Measurements from ENCODE around the gene NEK10.
A peak's percentile ranks its signal among the peaks of the same experiment; 100 is the strongest.
"Not testable (repeated sequence)": the region's sequence is repeated elsewhere in the genome, so short reads cannot be mapped to it uniquely, and the experiment has no call there.

The NEK10 gene

GRCh38 chr3:27368831-27369607, at the start of gene NEK10:
NEK10 (minus strand) TSS chr3:27369383; CDS start chr3:27352882, 16,501 bp downstream.
- no peak for FAIRE-seq
- peak; percentile 33 for DNase-seq (ENCODE audit: low spot score)

- DNase-seq (ENCODE audit: low spot score) (no peak), FAIRE-seq (no peak)
Measured at GRCh38 chr3:27415202-27415601, 46.0 kb upstream of the NEK10 start.

- no peak for FAIRE-seq
- no peak for DNase-seq (ENCODE audit: low spot score)
Measured at GRCh38 chr3:27392950-27393679, 23.9 kb upstream of the NEK10 start.

- not testable (repeated sequence) for FAIRE-seq; DNase-seq (ENCODE audit: low spot score)
Measured at GRCh38 chr3:27392414-27392813, 23.2 kb upstream of the NEK10 start.

GRCh38 chr3:27391796-27392195, 22.6 kb upstream of the NEK10 start:
- FAIRE-seq (no peak), DNase-seq (ENCODE audit: low spot score) (no peak)

GRCh38 chr3:27387625-27388024, 18.4 kb upstream of the NEK10 start:
- no peak for DNase-seq (ENCODE audit: low spot score)
- FAIRE-seq = no peak

GRCh38 chr3:27385504-27385903, 16.3 kb upstream of the NEK10 start:
- FAIRE-seq = no peak
- DNase-seq (ENCODE audit: low spot score) = no peak

GRCh38 chr3:27384191-27384590, 15.0 kb upstream of the NEK10 start:
- FAIRE-seq = no peak
- DNase-seq (ENCODE audit: low spot score) = no peak

- FAIRE-seq (no peak), DNase-seq (ENCODE audit: low spot score) (no peak)
Measured at GRCh38 chr3:27380433-27381357, 11.5 kb upstream of the NEK10 start.

GRCh38 chr3:27378331-27378730, 9.1 kb upstream of the NEK10 start:
- DNase-seq (ENCODE audit: low spot score) (no peak), FAIRE-seq (no peak)

- DNase-seq (ENCODE audit: low spot score) (no peak), FAIRE-seq (no peak)
Measured at GRCh38 chr3:27376109-27376772, 7.1 kb upstream of the NEK10 start.

GRCh38 chr3:27366062-27366591, 3.1 kb downstream of the NEK10 start:
- no peak for FAIRE-seq

GRCh38 chr3:27360113-27361078, 8.8 kb downstream of the NEK10 start:
- FAIRE-seq (no peak), DNase-seq (ENCODE audit: low spot score) (no peak)

More at GRCh38 chr3:27366062-27366591, 3.1 kb downstream of the NEK10 start:
- no peak for DNase-seq (ENCODE audit: low spot score)

- FAIRE-seq (no peak), DNase-seq (ENCODE audit: low spot score) (no peak)
Measured at GRCh38 chr3:27358372-27358771, 10.8 kb downstream of the NEK10 start.

- DNase-seq (ENCODE audit: low spot score) = no peak
- no peak for FAIRE-seq
Measured at GRCh38 chr3:27357665-27358258, 11.4 kb downstream of the NEK10 start.

GRCh38 chr3:27356976-27357375, 12.2 kb downstream of the NEK10 start:
- no peak for DNase-seq (ENCODE audit: low spot score)
- FAIRE-seq = no peak

- FAIRE-seq (no peak), DNase-seq (ENCODE audit: low spot score) (no peak)
Measured at GRCh38 chr3:27354588-27355203, 14.5 kb downstream of the NEK10 start.

GRCh38 chr3:27354161-27354560, 15.0 kb downstream of the NEK10 start:
- DNase-seq (ENCODE audit: low spot score) (no peak), FAIRE-seq (no peak)

GRCh38 chr3:27353221-27353620, 16.0 kb downstream of the NEK10 start:
- FAIRE-seq (no peak), DNase-seq (ENCODE audit: low spot score) (no peak)
